NCI-H2196 (cell line): Measurements from ENCODE around the gene C1orf21.
"Not testable (repeated sequence)": the region's sequence is repeated elsewhere in the genome, so short reads cannot be mapped to it uniquely, and the experiment has no call there.

Source experiments
- DNase-seq: peaks from one replicate; lab custom pipeline; 2025; ENCODE audit not compliant: unreplicated experiment; lab: John Stamatoyannopoulos, UW

C1orf21 gene, protein sequence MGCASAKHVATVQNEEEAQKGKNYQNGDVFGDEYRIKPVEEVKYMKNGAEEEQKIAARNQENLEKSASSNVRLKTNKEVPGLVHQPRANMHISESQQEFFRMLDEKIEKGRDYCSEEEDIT

DNA sequence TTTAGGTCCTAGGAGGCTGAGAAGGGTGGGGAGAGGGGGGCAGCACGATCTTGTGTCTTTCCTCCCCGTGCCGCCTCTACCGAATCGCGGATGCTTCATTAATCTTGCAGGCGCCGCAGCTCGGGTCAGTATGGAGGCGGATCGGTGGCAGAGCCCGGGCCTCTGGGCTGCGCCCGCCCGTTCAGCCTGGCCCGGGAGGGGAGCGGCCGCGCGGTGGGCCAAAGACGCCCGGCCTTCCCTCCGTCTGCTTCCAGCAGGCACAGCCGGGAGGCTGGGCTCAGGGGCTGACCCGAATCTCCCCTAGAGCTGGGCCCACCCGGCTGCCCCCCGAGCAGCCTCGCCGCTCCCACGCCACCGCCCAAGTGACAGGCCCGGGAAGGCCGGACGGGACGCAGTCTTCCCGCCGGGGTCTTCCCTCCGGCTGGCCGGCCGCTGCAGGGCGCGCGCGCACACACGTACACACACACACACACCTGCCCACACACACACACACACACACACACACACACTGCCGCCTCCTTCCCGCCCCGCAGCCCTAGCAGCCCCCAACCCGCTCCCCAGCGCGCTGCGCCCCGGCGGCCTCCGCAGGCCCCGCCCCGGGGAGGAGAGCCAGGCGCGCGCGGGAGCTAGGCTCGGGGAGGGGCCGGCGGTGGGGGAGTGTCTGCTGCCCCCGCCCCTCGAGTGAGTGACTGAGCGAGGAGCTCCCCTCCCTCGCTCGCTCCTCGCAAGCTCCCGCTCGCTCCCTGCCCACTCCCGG is at the start of gene C1orf21:
Gene C1orf21, plus strand, starts transcription at position 718 of the 757 bp plus-strand sequence. CDS start 90,481 bp downstream, outside the sequence.
- DNase-seq: peak; percentile 63

GRCh38 chr1:184337865-184338264 is 49.0 kb upstream of the C1orf21 start:
- DNase-seq: not testable (repeated sequence)

- no peak for DNase-seq
Measured at GRCh38 chr1:184340984-184341383, 45.8 kb upstream of the C1orf21 start.

DNA sequence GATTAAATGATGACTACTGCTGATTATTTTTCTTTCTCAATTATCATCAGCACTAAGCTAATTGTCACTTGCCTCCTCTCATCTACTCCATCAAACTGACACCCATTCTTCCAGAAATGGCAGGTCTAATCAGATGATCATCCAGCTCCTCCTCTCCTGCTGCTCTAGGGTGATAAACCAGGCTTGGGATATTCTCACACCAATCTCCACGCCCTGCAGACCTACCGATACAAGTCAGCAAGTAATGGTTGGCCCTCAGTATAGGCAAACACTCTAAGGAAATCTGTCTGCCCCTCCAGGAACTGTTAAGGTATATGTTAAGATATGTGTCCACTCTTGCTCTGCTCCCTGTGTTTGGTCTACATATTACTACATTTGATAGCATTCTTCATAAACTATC is 36.3 kb upstream of the C1orf21 start:
- DNase-seq: no peak

GRCh38 chr1:184351416-184351975 is 35.3 kb upstream of the C1orf21 start:
- DNase-seq: no peak

DNA sequence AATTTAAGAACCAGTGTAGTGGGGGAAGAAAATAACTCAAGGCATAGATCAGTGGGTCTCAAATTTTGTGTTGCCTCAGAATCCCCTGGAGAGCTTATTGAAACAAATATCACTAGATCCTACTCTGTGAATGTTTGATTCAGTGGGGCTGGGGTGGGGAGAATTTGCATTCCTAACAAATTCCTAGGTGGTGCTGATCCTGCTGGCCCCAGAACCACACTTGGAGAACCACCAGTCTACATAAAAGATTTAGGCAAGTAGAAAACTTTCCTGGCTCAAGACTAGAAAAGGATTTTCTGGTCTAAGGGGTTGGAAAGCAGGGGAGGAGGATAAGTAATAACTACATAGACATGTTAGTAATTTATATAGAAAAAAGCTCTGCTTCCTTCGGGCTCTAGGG is 34.1 kb upstream of the C1orf21 start:
- no peak for DNase-seq

DNA sequence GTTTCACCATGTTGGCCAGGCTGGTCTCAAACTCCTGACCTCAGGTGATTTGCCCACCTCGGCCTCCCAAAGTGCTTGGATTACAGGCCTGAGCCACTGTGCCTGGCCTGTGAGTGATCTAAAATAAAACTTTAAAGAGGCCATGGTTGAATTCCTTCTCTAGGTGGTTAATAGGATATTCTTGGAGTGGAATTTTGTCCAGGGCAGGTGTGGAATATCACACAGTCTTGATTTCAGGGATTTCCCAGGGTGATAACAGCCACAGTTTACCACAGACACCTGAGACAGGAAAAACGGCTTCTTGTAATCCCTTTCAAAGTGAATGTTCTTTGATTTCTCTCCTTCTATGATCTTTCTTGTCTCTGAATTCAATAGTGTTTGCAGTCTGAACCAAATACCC is 32.1 kb upstream of the C1orf21 start:
- no peak for DNase-seq

DNA sequence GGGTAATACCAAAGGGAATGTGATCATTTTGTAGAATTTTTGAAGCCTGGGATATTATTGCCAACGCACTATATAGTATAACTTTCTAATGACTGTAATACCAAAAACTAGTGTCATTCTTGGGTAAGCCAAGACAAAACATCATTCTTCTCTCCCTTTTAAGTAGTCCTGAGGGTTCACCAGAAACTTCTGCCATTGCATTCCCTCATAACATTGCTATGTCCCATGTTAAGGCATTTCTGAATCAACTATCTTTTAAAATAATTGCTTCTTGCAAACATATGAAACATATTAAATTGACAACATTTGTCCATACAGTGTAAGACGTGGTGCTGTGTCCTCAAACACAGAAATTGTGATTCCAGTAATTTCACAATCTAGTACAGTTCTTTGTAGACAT is 29.9 kb upstream of the C1orf21 start:
- DNase-seq: no peak

GRCh38 chr1:184358256-184358655 is 28.6 kb upstream of the C1orf21 start:
- DNase-seq: no peak

DNA sequence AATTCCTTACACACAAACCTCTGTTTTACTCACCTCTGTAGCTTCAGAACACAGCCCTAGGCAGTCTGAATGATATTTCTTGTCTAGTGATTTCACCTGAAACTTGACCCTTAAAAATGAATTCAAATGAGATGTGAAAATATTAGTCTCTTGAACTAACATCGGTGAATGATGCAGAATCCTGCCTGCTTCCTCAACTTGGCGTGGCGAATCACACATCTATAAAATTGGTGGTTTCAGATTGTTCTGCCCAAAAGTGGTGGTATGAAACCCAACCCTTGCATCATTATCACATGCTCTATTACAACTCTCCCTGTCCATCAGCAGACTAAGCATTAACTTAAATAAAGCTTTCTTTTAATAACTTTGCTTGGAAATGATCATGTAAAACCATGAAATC is 26.9 kb upstream of the C1orf21 start:
- no peak for DNase-seq

DNA sequence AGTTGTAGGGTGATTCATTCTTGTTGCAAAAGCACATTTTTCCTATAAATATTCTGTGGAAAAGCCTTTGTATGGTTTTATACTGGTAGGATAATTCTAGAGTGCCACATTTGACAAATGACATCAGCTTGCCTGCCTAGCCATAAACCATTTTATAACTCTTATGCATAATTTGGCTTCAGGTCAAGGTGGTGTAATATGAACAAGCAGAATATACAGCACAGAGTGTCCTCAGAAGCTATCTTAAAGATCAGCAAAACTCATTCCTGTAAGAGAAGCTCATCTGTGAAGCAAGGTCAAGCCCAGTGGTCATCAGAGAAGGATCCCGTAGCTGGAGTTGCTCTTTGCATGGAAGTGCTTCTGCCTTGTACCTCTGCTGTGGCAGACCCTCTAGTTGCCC is 24.0 kb upstream of the C1orf21 start:
- DNase-seq: no peak

DNA sequence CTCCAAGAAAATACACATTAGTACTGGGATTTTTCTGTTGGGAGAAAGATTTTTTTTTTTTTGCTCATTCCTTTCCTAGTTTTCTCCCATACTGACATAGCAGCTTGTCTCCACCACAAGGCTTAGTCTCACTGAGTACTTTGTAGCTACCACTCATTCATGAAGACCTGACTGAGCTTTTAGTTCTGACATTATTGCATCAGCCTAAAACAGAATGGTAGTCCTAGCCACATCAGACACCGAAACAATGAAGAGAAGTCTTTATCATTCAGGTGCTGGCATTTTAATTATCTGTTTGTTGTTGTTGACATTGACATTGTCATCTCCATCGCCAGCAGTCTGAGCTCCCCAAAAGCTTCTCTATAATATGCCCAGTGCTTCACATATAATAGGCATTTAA is 21.1 kb upstream of the C1orf21 start:
- DNase-seq: no peak

- DNase-seq: no peak
Measured at GRCh38 chr1:184366997-184367396, 19.8 kb upstream of the C1orf21 start.

DNA sequence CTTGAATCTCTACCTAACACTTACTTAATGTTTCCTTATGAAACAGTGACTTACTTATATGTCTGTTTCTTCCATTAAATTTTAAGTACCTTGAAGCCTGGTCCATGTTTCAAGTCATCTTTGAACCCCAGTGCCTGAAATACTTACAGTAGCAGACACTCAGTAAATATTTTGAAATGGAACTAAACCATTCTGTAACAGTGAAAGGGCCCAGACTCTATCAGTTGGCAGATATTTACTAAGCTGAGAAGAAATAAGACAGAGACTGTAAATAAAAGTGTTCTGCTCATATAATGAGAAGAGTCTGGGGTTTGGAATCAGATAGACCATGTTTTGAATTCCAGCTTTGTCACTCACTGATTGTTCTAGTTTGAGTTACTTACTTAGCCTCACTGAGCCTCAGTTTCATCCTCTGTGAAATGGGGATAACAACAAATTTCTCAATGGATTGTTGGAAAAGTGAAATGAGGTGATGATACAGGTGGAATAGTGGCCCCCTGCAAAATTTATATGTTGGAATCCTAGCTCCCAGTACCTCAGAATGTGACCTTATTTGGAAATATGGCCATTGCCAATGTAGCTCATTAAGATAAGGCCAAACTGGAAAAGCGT is 19.3 kb upstream of the C1orf21 start:
- DNase-seq: no peak

GRCh38 chr1:184368354-184368753 is 18.5 kb upstream of the C1orf21 start:
- no peak for DNase-seq

- DNase-seq: no peak
Measured at GRCh38 chr1:184370850-184371249, 16.0 kb upstream of the C1orf21 start.

GRCh38 chr1:184373155-184373554 is 13.7 kb upstream of the C1orf21 start:
- no peak for DNase-seq

GRCh38 chr1:184376369-184376768 is 10.5 kb upstream of the C1orf21 start:
- DNase-seq: no peak

GRCh38 chr1:184379111-184379752 is 7.6 kb upstream of the C1orf21 start:
- no peak for DNase-seq

- no peak for DNase-seq
Measured at GRCh38 chr1:184380468-184380867, 6.4 kb upstream of the C1orf21 start.

GRCh38 chr1:184383772-184384323 is 3.0 kb upstream of the C1orf21 start:
- DNase-seq: no peak
